Measurements from ENCODE around the gene ANKS6.

ANKS6 gene

GRCh38 chr9:98808411-98808815, 12.1 kb upstream of the ANKS6 start:
- no peak overlapping the region for H3K4me3 ChIP-seq (ENCODE audit: low read depth, low read length)

DNA sequence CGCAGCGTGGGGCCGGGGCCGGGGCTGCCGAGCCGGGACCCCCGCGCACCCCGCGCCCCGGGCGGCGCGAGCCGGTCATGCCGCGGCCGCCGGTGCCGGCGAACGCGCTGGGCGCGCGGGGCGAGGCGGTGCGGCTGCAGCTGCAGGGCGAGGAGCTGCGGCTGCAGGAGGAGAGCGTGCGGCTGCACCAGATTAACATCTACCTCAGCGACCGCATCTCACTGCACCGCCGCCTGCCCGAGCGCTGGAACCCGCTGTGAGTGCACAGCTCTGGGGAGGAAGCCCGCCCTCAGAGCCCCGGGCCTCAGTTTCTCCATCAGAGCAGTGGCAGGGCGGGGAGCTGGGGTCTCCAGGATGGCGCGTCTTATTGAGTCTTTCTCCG, 11.4 kb upstream of the ANKS6 start:
- H3K4me3 ChIP-seq (ENCODE audit: low read depth, low read length), result peak overlapping the region; percentile 38
- TF ChIP-seq, protein P1, sequence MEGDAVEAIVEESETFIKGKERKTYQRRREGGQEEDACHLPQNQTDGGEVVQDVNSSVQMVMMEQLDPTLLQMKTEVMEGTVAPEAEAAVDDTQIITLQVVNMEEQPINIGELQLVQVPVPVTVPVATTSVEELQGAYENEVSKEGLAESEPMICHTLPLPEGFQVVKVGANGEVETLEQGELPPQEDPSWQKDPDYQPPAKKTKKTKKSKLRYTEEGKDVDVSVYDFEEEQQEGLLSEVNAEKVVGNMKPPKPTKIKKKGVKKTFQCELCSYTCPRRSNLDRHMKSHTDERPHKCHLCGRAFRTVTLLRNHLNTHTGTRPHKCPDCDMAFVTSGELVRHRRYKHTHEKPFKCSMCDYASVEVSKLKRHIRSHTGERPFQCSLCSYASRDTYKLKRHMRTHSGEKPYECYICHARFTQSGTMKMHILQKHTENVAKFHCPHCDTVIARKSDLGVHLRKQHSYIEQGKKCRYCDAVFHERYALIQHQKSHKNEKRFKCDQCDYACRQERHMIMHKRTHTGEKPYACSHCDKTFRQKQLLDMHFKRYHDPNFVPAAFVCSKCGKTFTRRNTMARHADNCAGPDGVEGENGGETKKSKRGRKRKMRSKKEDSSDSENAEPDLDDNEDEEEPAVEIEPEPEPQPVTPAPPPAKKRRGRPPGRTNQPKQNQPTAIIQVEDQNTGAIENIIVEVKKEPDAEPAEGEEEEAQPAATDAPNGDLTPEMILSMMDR (IDR thresholded peaks at IDR 0.05; ENCODE audit: low read depth, low read length), result no peak

More at GRCh38 chr9:98808411-98808815, 12.1 kb upstream of the ANKS6 start:
- TF ChIP-seq, protein P1 (IDR thresholded peaks at IDR 0.05; ENCODE audit: low read depth, low read length), result no peak

DNA sequence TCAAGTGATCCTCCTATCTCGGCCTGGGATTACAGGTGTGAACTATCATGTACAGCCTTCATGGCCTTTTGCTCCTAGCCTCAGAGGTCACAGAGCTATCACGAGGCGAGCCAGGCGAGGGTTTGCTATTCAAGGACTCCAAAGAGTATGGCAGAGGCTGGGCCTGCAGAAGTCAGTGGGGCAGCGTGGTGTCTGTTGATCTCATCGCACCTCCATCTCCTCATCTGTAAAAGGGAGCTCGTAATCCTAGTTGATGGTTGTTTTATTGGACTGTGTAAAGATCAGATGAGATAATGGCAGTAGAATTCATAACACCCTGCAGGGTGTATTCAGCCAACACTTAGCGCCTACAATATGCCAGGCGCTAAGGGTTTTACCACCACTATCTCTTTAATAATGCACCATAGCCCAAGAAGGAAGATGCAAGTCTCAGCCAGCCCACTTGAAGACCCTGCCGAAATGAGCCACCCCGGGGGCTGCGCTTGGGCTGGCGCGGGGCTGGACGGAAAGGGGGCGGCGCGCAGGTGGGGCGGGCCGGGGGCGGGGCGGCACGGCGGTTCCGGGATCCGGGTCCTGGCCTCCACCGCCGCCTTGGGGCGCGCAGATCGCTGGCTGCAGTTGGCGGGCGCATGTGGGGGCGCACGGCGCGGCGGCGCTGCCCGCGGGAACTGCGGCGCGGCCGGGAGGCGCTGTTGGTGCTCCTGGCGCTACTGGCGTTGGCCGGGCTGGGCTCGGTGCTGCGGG, 10.9 kb upstream of the ANKS6 start, which contains the start of gene GALNT12:
Gene GALNT12 (plus strand): TSS at position 601 of the 744 bp plus-strand sequence. CDS start 29 bp downstream, at position 630.
- TF ChIP-seq, protein P1 (IDR thresholded peaks at IDR 0.05; ENCODE audit: low read depth, low read length), result no peak
- peak within 1 kb of the TSS; percentile 38 for H3K4me3 ChIP-seq (ENCODE audit: low read depth, low read length)

DNA sequence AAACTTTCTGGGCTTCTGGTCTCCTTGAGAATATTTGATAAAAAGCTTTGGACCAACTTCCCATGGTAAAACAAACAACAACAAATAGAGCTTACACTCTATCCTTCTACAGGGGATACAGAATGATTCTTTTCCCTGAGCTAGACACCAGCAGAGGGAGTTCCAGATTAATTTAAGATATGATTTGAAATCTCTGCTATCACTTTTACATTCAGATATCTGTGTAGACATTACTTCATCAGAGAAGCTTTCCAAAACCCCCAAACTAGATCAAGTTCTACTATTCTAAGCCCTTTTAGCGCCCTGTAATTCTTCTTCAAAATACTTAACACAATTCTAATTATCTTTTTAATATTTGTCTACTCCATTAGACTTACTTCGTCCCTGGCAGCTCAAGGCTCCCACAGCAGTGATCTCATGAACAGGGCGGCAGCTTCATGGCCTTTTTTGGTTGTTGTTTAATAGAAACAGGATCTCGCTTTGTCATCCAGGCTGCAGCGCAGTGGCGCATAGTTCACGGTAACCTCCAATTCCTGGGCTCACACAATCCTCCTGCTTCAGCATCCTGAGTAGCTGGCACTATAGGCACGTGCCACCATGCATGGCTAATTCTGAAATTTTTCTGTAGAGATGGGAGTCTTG, 10.2 kb upstream of the ANKS6 start:
- TF ChIP-seq, protein P1 (IDR thresholded peaks at IDR 0.05; ENCODE audit: low read depth, low read length), result no peak
- H3K4me3 ChIP-seq (ENCODE audit: low read depth, low read length), result no peak overlapping the region

- TF ChIP-seq, protein P1 (IDR thresholded peaks at IDR 0.05; ENCODE audit: low read depth, low read length), result no peak
- H3K4me3 ChIP-seq (ENCODE audit: low read depth, low read length), result no peak overlapping the region
These were observed 9.3 kb upstream of the ANKS6 start for GRCh38 chr9:98805506-98806272.

- TF ChIP-seq, protein P1 (IDR thresholded peaks at IDR 0.05; ENCODE audit: low read depth, low read length), result no peak
These were observed 7.7 kb upstream of the ANKS6 start for GRCh38 chr9:98804083-98804482.

More at GRCh38 chr9:98804083-98804482, 7.7 kb upstream of the ANKS6 start:
- H3K4me3 ChIP-seq (ENCODE audit: low read depth, low read length), result no peak overlapping the region
